ENCODE measurements around the gene FMN1.

The FMN1 gene

GRCh38 chr15:32859996-32860395, 334.5 kb downstream of the FMN1 start:
- TF ChIP-seq Cebpa-rat (IDR thresholded peaks at IDR 0.05): no peak
- no peak overlapping the region for H3K27ac ChIP-seq
- H3K4me2 ChIP-seq: peak overlapping the region in 2 of 11 experiments; percentile 8 to 16; a peak in 2 of 22 replicates
- no peak overlapping the region for H3K4me3 ChIP-seq
- H4K20me1 ChIP-seq: peaks cover 0 to 61% (median 0%) of the 10 kb centered on the region in 11 experiments; a peak in 2 of 22 replicates
- H3K9ac ChIP-seq: no peak overlapping the region
- H3K27me3 ChIP-seq: no peaks in the 10 kb centered on the region
- peaks cover 19 to 31% (median 25%) of the 10 kb centered on the region in 10 experiments for H3K4me1 ChIP-seq
- peaks cover 0 to 70% (median 0%) of the 10 kb centered on the region in 11 experiments; a peak in 4 of 22 replicates for H3K36me3 ChIP-seq
- H3K9me3 ChIP-seq (replicated peaks in 1 of 11): no peaks in the 10 kb centered on the region

- Histone ChIP-seq H3K9me3 (replicated peaks in 1 of 11) (no peaks in the 10 kb centered on the region), H3K27ac (no peak overlapping the region), H4K20me1 (peaks cover 0 to 54% (median 0%) of the 10 kb centered on the region in 11 experiments; a peak in 2 of 22 replicates), H3K9ac (no peak overlapping the region), H3K27me3 (no peaks in the 10 kb centered on the region), H3K4me3 (no peak overlapping the region), H3K4me1 (peaks cover 19 to 31% (median 25%) of the 10 kb centered on the region in 10 experiments), H3K4me2 (no peak overlapping the region), H3K36me3 (peaks cover 0 to 69% (median 0%) of the 10 kb centered on the region in 11 experiments; a peak in 4 of 22 replicates)
- no peak for TF ChIP-seq Cebpa-rat (IDR thresholded peaks at IDR 0.05)
These were observed 335.3 kb downstream of the FMN1 start for GRCh38 chr15:32859251-32859650.

- Histone ChIP-seq H3K27me3 (no peaks in the 10 kb centered on the region), H4K20me1 (peaks cover 0 to 43% (median 0%) of the 10 kb centered on the region in 11 experiments; a peak in 2 of 22 replicates), H3K9me3 (replicated peaks in 1 of 11) (no peaks in the 10 kb centered on the region), H3K4me1 (peaks cover 17 to 28% (median 20%) of the 10 kb centered on the region in 10 experiments), H3K4me2 (no peak overlapping the region), H3K36me3 (peaks cover 0 to 79% (median 0%) of the 10 kb centered on the region in 11 experiments; a peak in 4 of 22 replicates), H3K9ac (no peak overlapping the region), H3K4me3 (no peak overlapping the region), H3K27ac (no peak overlapping the region)
- TF ChIP-seq Cebpa-rat (IDR thresholded peaks at IDR 0.05): no peak
These were observed 336.8 kb downstream of the FMN1 start for GRCh38 chr15:32857732-32858131.

GRCh38 chr15:32856753-32857152, 337.8 kb downstream of the FMN1 start:
- TF ChIP-seq Cebpa-rat (IDR thresholded peaks at IDR 0.05): no peak
- Histone ChIP-seq H3K9ac (no peak overlapping the region), H3K4me2 (no peak overlapping the region), H3K4me3 (no peak overlapping the region), H3K36me3 (peaks cover 0 to 89% (median 0%) of the 10 kb centered on the region in 11 experiments; a peak in 4 of 22 replicates), H3K4me1 (peaks cover 7 to 18% (median 10%) of the 10 kb centered on the region in 10 experiments), H4K20me1 (peaks cover 0 to 45% (median 0%) of the 10 kb centered on the region in 11 experiments; a peak in 2 of 22 replicates), H3K9me3 (replicated peaks in 1 of 11) (no peaks in the 10 kb centered on the region), H3K27me3 (no peaks in the 10 kb centered on the region), H3K27ac (no peak overlapping the region)

- Histone ChIP-seq H3K27ac (no peak overlapping the region), H3K4me3 (no peak overlapping the region), H4K20me1 (peaks cover 0 to 39% (median 0%) of the 10 kb centered on the region in 11 experiments; a peak in 2 of 22 replicates), H3K4me1 (peaks cover 0 to 10% (median 2%) of the 10 kb centered on the region in 10 experiments; a peak in 8 of 20 replicates), H3K27me3 (no peaks in the 10 kb centered on the region), H3K9ac (no peak overlapping the region), H3K9me3 (replicated peaks in 1 of 11) (no peaks in the 10 kb centered on the region), H3K36me3 (peaks cover 0 to 97% (median 0%) of the 10 kb centered on the region in 11 experiments; a peak in 4 of 22 replicates), H3K4me2 (no peak overlapping the region)
- TF ChIP-seq Cebpa-rat (IDR thresholded peaks at IDR 0.05): no peak
These were observed 338.6 kb downstream of the FMN1 start for GRCh38 chr15:32855942-32856341.

- Histone ChIP-seq H4K20me1 (peaks cover 0 to 33% (median 0%) of the 10 kb centered on the region in 11 experiments; a peak in 2 of 22 replicates), H3K9ac (no peak overlapping the region), H3K4me2 (no peak overlapping the region), H3K27me3 (no peaks in the 10 kb centered on the region), H3K4me1 (0 out of 20 replicates have a peak, but pooled peaks cover 0 to 6% (median 0%) of the 10 kb centered on the region in 10 experiments), H3K9me3 (replicated peaks in 1 of 11) (no peaks in the 10 kb centered on the region), H3K36me3 (peaks cover 0 to 96% (median 0%) of the 10 kb centered on the region in 11 experiments; a peak in 4 of 22 replicates), H3K4me3 (no peak overlapping the region), H3K27ac (no peak overlapping the region)
- no peak for TF ChIP-seq Cebpa-rat (IDR thresholded peaks at IDR 0.05)
These were observed 340.9 kb downstream of the FMN1 start for GRCh38 chr15:32853592-32853991.

- no peak overlapping the region for H3K27ac ChIP-seq
- no peaks in the 10 kb centered on the region for H3K27me3 ChIP-seq
- peaks cover 0 to 97% (median 0%) of the 10 kb centered on the region in 11 experiments; a peak in 4 of 22 replicates for H3K36me3 ChIP-seq
- peaks cover 0 to 6% (median 0%) of the 10 kb centered on the region in 11 experiments; a peak in 2 of 22 replicates for H3K9me3 ChIP-seq (replicated peaks in 1 of 11)
- H3K4me2 ChIP-seq: no peak overlapping the region
- H3K4me3 ChIP-seq: no peak overlapping the region
- H3K9ac ChIP-seq: no peak overlapping the region
- peaks cover 0 to 33% (median 0%) of the 10 kb centered on the region in 11 experiments; a peak in 2 of 22 replicates for H4K20me1 ChIP-seq
- no peak for TF ChIP-seq Cebpa-rat (IDR thresholded peaks at IDR 0.05)
- H3K4me1 ChIP-seq: 0 out of 20 replicates have a peak, but pooled peaks cover 0 to 6% (median 0%) of the 10 kb centered on the region in 10 experiments
These were observed 341.7 kb downstream of the FMN1 start for GRCh38 chr15:32852771-32853170.

- Histone ChIP-seq H3K9me3 (replicated peaks in 1 of 11) (peaks cover 0 to 11% (median under 1%) of the 10 kb centered on the region in 11 experiments; a peak in 8 of 22 replicates), H3K9ac (no peak overlapping the region), H3K36me3 (peaks cover 0 to 97% (median 0%) of the 10 kb centered on the region in 11 experiments; a peak in 4 of 22 replicates), H3K4me2 (no peak overlapping the region), H3K4me1 (0 out of 20 replicates have a peak, but pooled peaks cover 0 to 6% (median 0%) of the 10 kb centered on the region in 10 experiments), H4K20me1 (peaks cover 0 to 33% (median 0%) of the 10 kb centered on the region in 11 experiments; a peak in 2 of 22 replicates), H3K27ac (no peak overlapping the region), H3K4me3 (no peak overlapping the region), H3K27me3 (no peaks in the 10 kb centered on the region)
- TF ChIP-seq Cebpa-rat (IDR thresholded peaks at IDR 0.05): no peak
These were observed 342.5 kb downstream of the FMN1 start for GRCh38 chr15:32852017-32852416.

GRCh38 chr15:32851572-32851971, 342.9 kb downstream of the FMN1 start:
- H3K9ac ChIP-seq: no peak overlapping the region
- no peak overlapping the region for H3K4me3 ChIP-seq
- H3K27me3 ChIP-seq: no peaks in the 10 kb centered on the region
- peaks cover 0 to 29% (median 0%) of the 10 kb centered on the region in 11 experiments; a peak in 2 of 22 replicates for H4K20me1 ChIP-seq
- H3K4me2 ChIP-seq: no peak overlapping the region
- peaks cover 0 to 97% (median 0%) of the 10 kb centered on the region in 11 experiments; a peak in 4 of 22 replicates for H3K36me3 ChIP-seq
- H3K4me1 ChIP-seq: 0 out of 20 replicates have a peak, but pooled peaks cover 0 to 6% (median 0%) of the 10 kb centered on the region in 10 experiments
- peaks cover 0 to 16% (median 5%) of the 10 kb centered on the region in 11 experiments; a peak in 10 of 22 replicates for H3K9me3 ChIP-seq (replicated peaks in 1 of 11)
- no peak for TF ChIP-seq Cebpa-rat (IDR thresholded peaks at IDR 0.05)
- H3K27ac ChIP-seq: no peak overlapping the region

Measured in BLaER1 treated with 17β-estradiol and CSF1 and Interleukin-3, amounts not matched to agents 10 nM and 100 nM (cell line).